K562 (cell line): ENCODE measurements around the gene RNF103. TPM values are rescaled to one million over a fixed set of nuclear protein-coding genes. Genes with fewer than 3 reads are reported as not detected.

Source experiments
- ATAC-seq: fragments of 200-7000 bp; cut with Tn5 transposase; 3 replicates; pipeline ENCODE4 v1.9.1; 2020; ENCODE audit warnings: moderate library complexity
- BruUV-seq: library from RNA; stranded (reverse); fragments of 400-500 nt; replicated peaks from 2 replicates; lab custom pipeline; 2021; lab: Mats Ljungman, UMichigan
- CTCF ChIA-PET: fragments of 300-600 bp; formaldehyde crosslinking; extraction: SDS; loops from one replicate; lab custom pipeline; 2021; ENCODE audit warnings: low intra/inter-chr PET ratio; lab: Yijun Ruan, JAX
- POLR2A ChIA-PET: fragments of 300-600, 350-650 bp; sonication (Branson Sonifier 250); formaldehyde crosslinking; extraction: SDS; loops from one replicate; lab custom pipeline; 2021; ENCODE audit warnings: antibody characterized with exemption, inconsistent platforms; lab: Yijun Ruan, JAX
- DNase-seq, 4 experiments: peaks; one replicate each; pipeline versions ENCODE4 v3.0.0 to v3.0.0-alpha.2; 2011 to 2018; ENCODE audit warnings: low spot score in 3 of 4, mixed read lengths in 3 of 4; ENCODE audit errors: extremely low read depth in 1 of 4
- FAIRE-seq: peaks from 2 replicates; lab custom pipeline; 2011; peaks lifted over from hg19 to GRCh38; lab: Jason Lieb, UNC
- H2AFZ ChIP-seq: 2 replicates; pipeline ENCODE4 v1.6.0; 2011; ENCODE audit warnings: low read depth, low read length, control low read depth, inconsistent platforms
- H3K27ac ChIP-seq: fragments of 200-600 bp; 3 replicates; pipeline ENCODE4 v1.8.0; 2011; ENCODE audit warnings: low read depth, mild to moderate bottlenecking, control low read depth, inconsistent platforms, low read length, moderate library complexity, mixed read lengths; ENCODE audit errors: extremely low read depth
- H3K27me3 ChIP-seq, 2 experiments: fragments of 300-600 bp in 1 of 2; 2 replicates in 1 of 2; 3 replicates in 1 of 2; pipeline versions ENCODE4 v1.6.0 to v1.8.0; 2011; ENCODE audit warnings: inconsistent platforms in 2 of 2, low read length in 2 of 2, mild to moderate bottlenecking in 1 of 2, mixed read lengths in 1 of 2, moderate library complexity in 1 of 2; ENCODE audit not compliant: control insufficient read depth in 2 of 2, insufficient read depth in 2 of 2
- H3K36me3 ChIP-seq: fragments of 300-600 bp; 3 replicates; pipeline ENCODE4 v1.8.0; 2011; ENCODE audit warnings: mild to moderate bottlenecking, low read length, inconsistent platforms; ENCODE audit not compliant: control insufficient read depth, insufficient read depth
- H3K4me1 ChIP-seq, 2 experiments: fragments of 200-600 bp in 1 of 2; replicated peaks in 1 of 2; 2 replicates in 1 of 2; 3 replicates in 1 of 2; pipeline versions ENCODE4 v1.5.1 to v1.8.0; 2011; ENCODE audit warnings: inconsistent platforms in 2 of 2, low read length in 2 of 2, mild to moderate bottlenecking in 1 of 2, mixed read lengths in 1 of 2, moderate library complexity in 1 of 2; ENCODE audit not compliant: control insufficient read depth in 2 of 2, insufficient read depth in 2 of 2
- H3K4me2 ChIP-seq: 2 replicates; pipeline ENCODE4 v1.6.1; 2011; ENCODE audit warnings: low read length, control low read depth, inconsistent platforms, mixed read lengths; ENCODE audit not compliant: insufficient read depth
- H3K4me3 ChIP-seq: fragments of 200-600 bp; sonication (generic), shearing (Covaris generic); 2 replicates; pipeline ENCODE4 v1.5.1; 2016; ENCODE audit warnings: control low read depth, inconsistent platforms
- H3K79me2 ChIP-seq: fragments of 200-600 bp; 3 replicates; pipeline ENCODE4 v1.8.0; 2011; ENCODE audit warnings: low read length, inconsistent platforms; ENCODE audit not compliant: control insufficient read depth, insufficient read depth
- H3K9ac ChIP-seq, 2 experiments: 2 replicates each; pipeline versions ENCODE4 v1.6.0 to v1.6.1; 2011; ENCODE audit warnings: low read depth in 2 of 2, low read length in 2 of 2, control low read depth in 1 of 2, inconsistent platforms in 1 of 2, mild to moderate bottlenecking in 1 of 2, mixed read lengths in 1 of 2; ENCODE audit not compliant: insufficient read depth in 1 of 2
- H3K9me1 ChIP-seq: one replicate; pipeline ENCODE4 v1.6.0; 2011; ENCODE audit warnings: inconsistent platforms, mild to moderate bottlenecking, low read length, moderate library complexity; ENCODE audit not compliant: control insufficient read depth, insufficient read depth
- H3K9me3 ChIP-seq: replicated peaks from 2 replicates; pipeline ENCODE4 v1.5.1; 2011; ENCODE audit warnings: low read depth, low read length, inconsistent platforms; ENCODE audit not compliant: control insufficient read depth, insufficient read depth
- H4K20me1 ChIP-seq: replicated peaks from 2 replicates; pipeline ENCODE4 v1.6.1; 2011; ENCODE audit warnings: low read length, inconsistent platforms, mixed read lengths; ENCODE audit not compliant: control insufficient read depth, insufficient read depth
- BDP1 ChIP-seq: IDR thresholded peaks from 3 replicates; pipeline ENCODE4 v1.6.1; 2011; ENCODE audit not compliant: insufficient read length, insufficient read depth
- BMI1 ChIP-seq: fragments of 150-350 bp; IDR thresholded peaks from 2 replicates; pipeline ENCODE4 v1.6.1; 2014; ENCODE audit warnings: low read length
- COPS2 ChIP-seq: fragments of 450-650 bp; conservative IDR thresholded peaks from 2 replicates; pipeline ENCODE4 v1.6.1; 2016; ENCODE audit warnings: mild to moderate bottlenecking, moderate library complexity
- DACH1 ChIP-seq: fragments of 450-650 bp; IDR thresholded peaks from 2 replicates; pipeline ENCODE4 v1.6.1; 2018; ENCODE audit not compliant: partially characterized antibody
- HCFC1 ChIP-seq: IDR thresholded peaks from 2 replicates; pipeline ENCODE4 v1.6.1; 2012; ENCODE audit warnings: low read depth, low read length, improper control_type of control experiment
- KLF1 ChIP-seq: fragments of 450-650 bp; IDR thresholded peaks from 2 replicates; pipeline ENCODE4 v1.6.1; 2016; ENCODE audit warnings: missing genetic modification characterization, missing compliant biosample characterization
- LARP7 ChIP-seq: fragments of 450-650 bp; IDR thresholded peaks from 2 replicates; pipeline ENCODE4 v1.6.1; 2016
- MAFG ChIP-seq: fragments of 450-650 bp; conservative IDR thresholded peaks from 2 replicates; pipeline ENCODE4 v1.6.1; 2016; ENCODE audit warnings: missing genetic modification characterization, missing compliant biosample characterization
- NCOA1 ChIP-seq: fragments of 450-650 bp; IDR thresholded peaks from 2 replicates; pipeline ENCODE4 v1.6.1; 2016; ENCODE audit warnings: low read depth
- NFIX ChIP-seq: fragments of 250-450 bp; sonication (Bioruptor Pico); IDR thresholded peaks from 2 replicates; pipeline ENCODE4 v1.4.0; 2020; ENCODE audit warnings: low read depth, mild to moderate bottlenecking, moderate library complexity
- PCBP2 ChIP-seq: fragments of 200-400 bp; formaldehyde crosslinking; IDR thresholded peaks from 2 replicates; pipeline ENCODE4 v1.6.1; 2018; ENCODE audit warnings: low read length, low read depth, mild to moderate bottlenecking, moderate library complexity; ENCODE audit not compliant: poor library complexity, severe bottlenecking
- PRDM10 ChIP-seq: fragments of 450-650 bp; IDR thresholded peaks from 2 replicates; pipeline ENCODE4 v1.6.1; 2018; ENCODE audit not compliant: partially characterized antibody
- SMARCE1 ChIP-seq: fragments of 450-650 bp; IDR thresholded peaks from 2 replicates; pipeline ENCODE4 v1.7.1; 2016; ENCODE audit warnings: mild to moderate bottlenecking
- SMC3 ChIP-seq: conservative IDR thresholded peaks from 2 replicates; pipeline ENCODE4 v1.6.1; 2011; ENCODE audit warnings: low read depth, low read length, improper control_type of control experiment; ENCODE audit not compliant: insufficient read depth
- ZC3H11A ChIP-seq: IDR thresholded peaks from 2 replicates; pipeline ENCODE4 v1.6.1; 2012; ENCODE audit warnings: low read depth, low read length, improper control_type of control experiment
- WGBS: fragments of 100-300 bp; shearing (Covaris generic); methylation state at CpG from one replicate; pipeline ENCODE4 v1.1.6; 2016; ENCODE audit warnings: low coverage, mixed read lengths; ENCODE audit not compliant: insufficient coverage; ENCODE audit errors: missing lambda C conversion rate; 5-methylcytosine and 5-hydroxymethylcytosine counted together
- in situ Hi-C: fragments of 300-500 bp; cut with MboI; formaldehyde crosslinking; loops from 4 replicates; pipeline ENCODE4 v1.15.0; 2018; ENCODE audit warnings: inconsistent platforms, mixed read lengths
- intact Hi-C: fragments of 100-400 bp; cut with micrococcal nuclease; formaldehyde crosslinking; loops from 2 replicates; pipeline ENCODE4 v1.14.2; 2022
- polyA plus RNA-seq, 8 experiments: library from polyadenylated mRNA; depleted of rRNA in 4 of 8; stranded (reverse) in 5 of 8; unstranded in 3 of 8; fragments of >200 nt; fragmentation: Nextera tagmentation in 2 of 8; fragmentation: Illumina TruSeq in 1 of 8; extraction: Ambion mirVana in 2 of 8; extraction: Trizol in 1 of 8; gene quantifications; 2 replicates each; pipeline versions ENCODE4 v1.2.1 to v1.2.3, GENCODE V29; 2011 to 2014; ENCODE audit warnings: inconsistent platforms in 1 of 8, missing spikeins in 1 of 8
- total RNA-seq, 7 experiments: library from RNA; depleted of rRNA in 6 of 7; stranded (reverse); fragments of >200 nt in 6 of 7; fragmentation: Illumina TruSeq in 2 of 7; extraction: Trizol in 2 of 7; gene quantifications; 2 replicates each; pipeline versions ENCODE4 v1.2.1 to v1.2.3, GENCODE V29; 2011 to 2021; ENCODE audit warnings: low replicate concordance in 1 of 7

The RNF103 gene
- total and polyA plus RNA-seq, 9 of the 15 experiments (the other 6 are each of a cell fraction or from before 2014, with no cell fraction given) = 1.2 to 6.8 (median 4.6) TPM

DNA sequence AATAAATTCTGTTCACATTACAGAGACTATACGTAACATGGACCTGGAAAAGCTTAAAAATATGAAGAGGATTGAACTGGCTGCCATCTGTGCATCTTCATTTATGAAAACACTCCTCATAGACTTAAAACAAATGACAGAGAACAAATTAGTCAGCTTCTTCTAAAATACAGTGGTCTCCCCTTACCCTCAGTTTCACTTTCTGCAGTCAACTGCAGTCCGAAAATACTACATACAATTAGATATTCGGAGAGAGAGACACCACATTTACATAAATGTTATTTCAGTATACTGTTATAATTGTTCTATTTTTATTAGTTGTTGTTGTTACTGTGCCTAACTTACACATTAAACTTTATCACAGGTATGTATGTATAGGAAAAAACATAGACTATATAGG is 6.5 kb downstream of the RNF103 start:
- peaks cover 19% of the 10 kb centered on the region for H3K79me2 ChIP-seq
- no peak for ATAC-seq
- H3K4me1 ChIP-seq = no peaks in the 10 kb centered on the region; a peak in 1 of 5 replicates
- 88% methylated on average over 3 of the region's 3 CpGs for WGBS
- H3K36me3 ChIP-seq = peaks cover 11% of the 10 kb centered on the region; the same call in 1 of the 3 replicates
- H3K9me1 ChIP-seq = no peaks in the 10 kb centered on the region
- FAIRE-seq = no peak
- no peak overlapping the region for H3K4me2 ChIP-seq
- in situ Hi-C loops = no loop called here
- ChIA-PET POLR2A (interaction anchor here (1.0 kb wide), 1 partner anchor 16 kb away, joined by 3 read pairs; no protein-coding TSS in a partner anchor), CTCF (no interaction called here)
- no peak overlapping the region for H2AFZ ChIP-seq
- no peak overlapping the region for H3K27ac ChIP-seq
- no peaks in the 10 kb centered on the region for H3K27me3 ChIP-seq
- no peaks in the 10 kb centered on the region for H3K9me3 ChIP-seq
- no peak overlapping the region for H3K4me3 ChIP-seq
- DNase-seq = no peak
- BruUV-seq = no TSS peak
- TF ChIP-seq ZC3H11A (no peak), MAFG (tag) (no peak), PCBP2 (no peak)
- TF ChIP-seq, all 486 proteins: peak for 0
- Histone ChIP-seq H3K9ac (no peak overlapping the region), H4K20me1 (peaks cover 2% of the 10 kb centered on the region; the same call in 1 of the 2 replicates)
- intact Hi-C loops = no loop called here

DNA sequence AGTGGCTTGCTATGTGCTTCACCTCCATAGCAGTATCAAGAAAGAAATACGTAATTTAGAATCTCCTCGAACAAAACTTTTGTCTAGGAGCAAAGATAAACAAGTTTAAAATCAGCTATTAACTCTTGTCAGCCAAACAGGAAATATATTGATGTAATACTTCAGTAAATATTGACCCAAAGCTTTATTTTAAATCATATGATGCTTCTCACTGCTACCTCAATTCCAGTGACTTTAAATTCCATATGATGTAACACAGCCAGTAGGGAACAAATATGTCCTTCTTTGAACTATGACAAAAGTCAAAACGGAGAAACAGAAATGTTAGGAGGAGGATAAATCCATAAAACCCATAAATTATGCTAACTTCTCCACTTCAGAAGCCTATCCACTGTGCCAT is 7.2 kb downstream of the RNF103 start:
- no peak for FAIRE-seq
- Histone ChIP-seq H3K36me3 (peaks cover 11% of the 10 kb centered on the region; the same call in 1 of the 3 replicates), H3K4me1 (no peaks in the 10 kb centered on the region; a peak in 1 of 5 replicates), H2AFZ (no peak overlapping the region), H3K9me1 (no peaks in the 10 kb centered on the region), H3K79me2 (peaks cover 13% of the 10 kb centered on the region), H3K9me3 (no peaks in the 10 kb centered on the region), H3K4me3 (no peak overlapping the region), H3K4me2 (no peak overlapping the region), H3K27ac (no peak overlapping the region), H3K27me3 (no peaks in the 10 kb centered on the region), H4K20me1 (peaks cover 2% of the 10 kb centered on the region; the same call in 1 of the 2 replicates), H3K9ac (no peak overlapping the region)
- no peak for ATAC-seq
- WGBS = 69% methylated on average over 3 of the region's 3 CpGs
- ChIA-PET CTCF (no interaction called here), POLR2A (interaction anchor here (1.0 kb wide), 1 partner anchor 17 kb away, joined by 3 read pairs; no protein-coding TSS in a partner anchor)
- BruUV-seq = no TSS peak
- intact Hi-C loops = no loop called here
- in situ Hi-C loops = no loop called here
- DNase-seq = no peak
- TF ChIP-seq BDP1 (no peak), SMC3 (no peak), KLF1 (tag) (no peak), LARP7 (no peak), NFIX (no peak), NCOA1 (no peak), DACH1 (no peak), SMARCE1 (no peak), HCFC1 (no peak), COPS2 (no peak), PRDM10 (no peak), BMI1 (no peak)
